HG03025 (cell line): ENCODE data around the gene SLC44A4.
"Not testable (repeated sequence)": the region's sequence is repeated elsewhere in the genome, so short reads cannot be mapped to it uniquely, and the experiment has no call there.

Source experiments
- ATAC-seq: cut with Tn5 transposase; IDR thresholded peaks from one replicate; pipeline ENCODE4 v1.9.1; 2021; ENCODE audit warnings: mild to moderate bottlenecking, moderate library complexity; ENCODE audit not compliant: unreplicated experiment, low FRiP score

The SLC44A4 gene

DNA sequence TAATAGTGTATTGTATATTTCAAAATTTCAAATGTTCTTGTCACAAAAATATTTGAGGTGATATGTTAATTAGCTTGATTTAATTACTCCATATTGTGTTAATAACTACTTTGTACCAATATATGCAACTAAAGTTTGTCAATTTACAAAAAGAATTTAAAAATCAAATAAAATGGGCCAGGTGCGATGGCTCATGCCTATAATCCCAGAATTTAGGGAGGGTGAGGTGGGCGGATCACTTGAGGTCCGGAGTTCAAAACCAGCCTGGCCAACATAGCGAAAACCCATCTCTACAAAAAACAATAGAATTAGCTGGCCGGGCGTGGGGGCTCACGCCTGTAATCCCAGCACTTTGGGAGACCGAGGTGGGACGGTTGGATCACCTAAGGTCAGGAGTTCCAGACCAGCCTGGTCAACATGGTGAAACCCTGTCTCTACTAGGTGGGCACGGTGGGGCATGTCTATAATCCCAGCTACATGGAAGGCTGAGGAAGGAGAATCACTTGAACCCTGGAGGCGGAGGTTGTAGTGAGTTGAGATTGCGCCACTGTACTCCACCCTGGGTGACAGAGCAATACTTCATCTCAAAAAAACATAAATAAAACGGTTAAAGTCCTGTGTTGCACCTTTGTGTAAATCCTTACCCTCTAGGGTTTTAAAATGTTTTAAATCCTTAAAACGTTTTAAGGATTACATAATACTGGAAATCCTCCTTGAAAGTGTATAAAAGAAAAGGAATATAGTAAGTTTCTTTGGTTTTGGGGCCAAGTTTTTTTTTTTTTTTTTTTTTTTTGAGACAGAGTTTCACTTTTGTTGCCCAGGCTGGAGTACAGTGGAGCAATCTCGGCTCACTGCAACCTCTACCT is 47.2 kb downstream of the SLC44A4 start:
- ATAC-seq, result no peak

GRCh38 chr6:31830886-31831335 is 47.9 kb downstream of the SLC44A4 start:
- no peak for ATAC-seq

DNA sequence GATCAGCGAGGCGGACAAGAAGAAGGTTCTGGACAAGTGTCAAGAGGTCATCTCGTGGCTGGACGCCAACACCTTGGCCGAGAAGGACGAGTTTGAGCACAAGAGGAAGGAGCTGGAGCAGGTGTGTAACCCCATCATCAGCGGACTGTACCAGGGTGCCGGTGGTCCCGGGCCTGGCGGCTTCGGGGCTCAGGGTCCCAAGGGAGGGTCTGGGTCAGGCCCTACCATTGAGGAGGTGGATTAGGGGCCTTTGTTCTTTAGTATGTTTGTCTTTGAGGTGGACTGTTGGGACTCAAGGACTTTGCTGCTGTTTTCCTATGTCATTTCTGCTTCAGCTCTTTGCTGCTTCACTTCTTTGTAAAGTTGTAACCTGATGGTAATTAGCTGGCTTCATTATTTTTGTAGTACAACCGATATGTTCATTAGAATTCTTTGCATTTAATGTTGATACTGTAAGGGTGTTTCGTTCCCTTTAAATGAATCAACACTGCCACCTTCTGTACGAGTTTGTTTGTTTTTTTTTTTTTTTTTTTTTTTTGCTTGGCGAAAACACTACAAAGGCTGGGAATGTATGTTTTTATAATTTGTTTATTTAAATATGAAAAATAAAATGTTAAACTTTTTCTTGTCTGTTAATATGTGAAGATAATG is 49.0 kb downstream of the SLC44A4 start:
- ATAC-seq, result no peak

DNA sequence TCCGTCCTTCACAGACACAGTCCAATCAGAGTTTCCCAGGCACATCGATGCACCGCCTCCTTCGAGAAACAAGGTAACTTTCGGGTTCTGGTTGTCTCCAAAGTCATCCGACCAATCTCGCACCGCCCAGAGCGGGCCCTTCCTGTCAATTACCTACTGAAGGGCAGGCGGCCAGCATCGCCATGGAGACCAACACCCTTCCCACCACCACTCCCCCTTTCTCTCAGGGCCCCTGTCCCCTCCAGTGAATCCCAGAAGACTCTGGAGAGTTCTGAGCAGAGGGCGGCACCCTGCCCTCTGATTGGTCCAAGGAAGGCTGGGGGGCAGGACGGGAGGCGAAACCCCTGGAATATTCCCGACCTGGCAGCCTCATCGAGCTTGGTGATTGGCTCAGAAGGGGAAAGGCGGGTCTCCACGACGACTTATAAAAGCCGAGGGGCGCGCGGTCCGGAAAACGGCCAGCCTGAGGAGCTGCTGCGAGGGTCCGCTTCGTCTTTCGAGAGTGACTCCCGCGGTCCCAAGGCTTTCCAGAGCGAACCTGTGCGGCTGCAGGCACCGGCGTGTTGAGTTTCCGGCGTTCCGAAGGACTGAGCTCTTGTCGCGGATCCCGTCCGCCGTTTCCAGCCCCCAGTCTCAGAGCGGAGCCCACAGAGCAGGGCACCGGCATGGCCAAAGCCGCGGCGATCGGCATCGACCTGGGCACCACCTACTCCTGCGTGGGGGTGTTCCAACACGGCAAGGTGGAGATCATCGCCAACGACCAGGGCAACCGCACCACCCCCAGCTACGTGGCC is 51.3 kb downstream of the SLC44A4 start, which contains the start of gene HSPA1B:
Gene HSPA1B, plus strand, starts transcription at position 453 of the 794 bp plus-strand sequence. Its CDS starts 213 bp downstream, at position 666.
- peak; percentile 83 for ATAC-seq

DNA sequence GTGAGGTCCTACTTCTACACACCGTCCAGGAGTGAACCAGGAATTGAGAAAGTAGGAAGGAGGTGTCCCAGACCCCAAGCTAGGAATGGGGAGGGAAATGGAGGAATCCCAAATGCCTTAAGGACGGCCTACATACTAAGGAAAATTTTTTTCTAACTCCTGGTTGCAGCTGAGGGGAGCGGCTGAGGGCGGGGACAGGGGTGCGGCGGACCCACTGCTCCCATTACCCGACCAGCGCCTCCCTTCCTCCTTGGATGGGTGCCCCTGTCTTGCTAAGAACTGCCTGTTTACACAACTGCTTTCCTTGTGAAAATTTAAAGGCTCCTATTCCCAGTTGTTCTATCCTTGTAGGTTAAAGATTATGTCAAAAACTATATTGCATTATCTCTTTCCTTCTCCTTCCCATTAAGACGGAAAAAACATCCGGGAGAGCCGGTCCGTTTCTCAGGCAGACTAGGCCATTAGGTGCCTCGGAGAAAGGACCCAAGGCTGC is 52.0 kb downstream of the SLC44A4 start:
- no peak for ATAC-seq

DNA sequence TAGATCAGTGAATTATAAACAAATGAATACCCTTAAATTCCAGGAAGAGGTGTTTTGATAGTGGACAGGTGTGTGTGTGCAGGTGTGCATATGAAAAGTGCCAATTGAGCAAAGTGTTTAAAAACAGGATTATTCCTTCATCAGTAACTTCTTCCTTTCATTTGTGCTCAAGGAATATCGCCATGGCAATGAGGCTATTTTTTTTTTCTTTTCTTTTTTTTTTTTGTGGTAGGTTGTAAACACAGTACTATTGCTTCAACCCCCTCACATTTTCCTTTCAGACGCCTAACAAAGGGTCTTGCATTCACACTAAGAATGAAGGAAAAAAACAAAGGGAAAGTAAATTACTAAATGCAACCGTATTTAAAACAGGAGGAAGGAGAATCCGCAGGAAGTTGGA is 53.2 kb downstream of the SLC44A4 start:
- no peak for ATAC-seq

DNA sequence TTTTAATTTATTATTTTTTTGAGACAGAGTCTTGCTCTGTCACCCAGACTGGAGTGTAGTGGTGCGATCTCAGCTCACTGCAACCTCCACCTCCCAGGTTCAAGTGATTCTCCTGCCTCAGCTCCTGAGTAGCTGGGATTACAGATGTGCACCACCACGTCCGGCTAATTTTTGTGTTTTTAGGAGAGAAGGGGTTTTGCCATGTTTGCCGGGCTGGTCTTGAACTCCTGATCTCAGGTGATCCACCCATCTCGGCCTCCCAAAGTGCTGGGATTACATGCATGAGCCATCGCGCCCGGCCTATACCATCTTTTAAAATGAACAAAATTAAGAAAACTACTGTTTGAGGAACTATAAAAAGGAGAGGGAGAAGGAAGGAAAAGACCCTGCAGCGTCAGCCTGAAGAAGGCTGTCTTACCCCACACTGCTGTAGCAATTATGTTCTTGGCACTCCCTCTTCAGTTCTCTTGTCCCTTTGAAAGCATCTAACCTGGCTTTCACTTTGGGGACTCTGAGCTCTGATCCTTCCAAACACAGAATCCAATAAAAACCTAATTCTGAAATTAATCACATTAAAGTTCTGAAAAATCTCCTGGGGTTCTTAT is 55.1 kb downstream of the SLC44A4 start:
- ATAC-seq, result not testable (repeated sequence)

DNA sequence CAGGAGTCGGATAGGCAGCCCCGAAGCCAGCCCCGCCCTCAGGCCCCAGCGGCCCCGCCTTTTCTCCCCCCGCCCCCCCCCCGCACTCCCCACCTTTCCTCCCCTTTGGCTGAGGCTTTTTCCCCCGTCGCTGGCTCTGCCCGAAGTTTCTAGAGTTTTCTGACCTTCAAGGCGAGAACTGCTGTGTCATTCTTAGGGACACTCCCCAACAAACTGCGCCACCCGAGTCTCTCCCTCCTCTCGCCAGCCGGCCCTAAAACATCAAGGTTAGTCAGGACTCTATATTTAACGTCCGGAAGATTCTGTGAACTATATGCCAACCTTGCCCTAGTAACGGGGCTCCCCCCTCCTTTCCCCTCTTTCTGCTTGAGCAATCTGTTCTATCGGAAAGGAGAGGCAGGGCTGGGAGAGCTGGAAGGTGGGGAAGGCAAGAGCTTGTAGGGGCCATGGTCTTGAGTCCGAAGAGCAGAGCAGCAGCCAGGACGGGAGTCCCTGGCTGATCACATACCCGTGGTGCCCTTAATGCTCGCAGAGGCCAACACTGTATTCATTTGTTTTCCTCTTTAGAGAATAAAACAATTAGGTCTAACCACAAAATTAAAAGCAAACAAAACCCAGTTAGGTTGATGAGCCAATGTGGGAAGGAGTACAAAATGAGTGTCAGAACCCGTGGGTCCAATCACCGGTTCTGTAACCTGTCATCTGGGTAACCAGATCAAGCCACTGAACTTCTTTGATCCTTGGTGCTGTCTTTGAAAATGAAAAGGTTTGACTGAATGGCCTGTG is 56.6 kb downstream of the SLC44A4 start:
- no peak for ATAC-seq

GRCh38 chr6:31821301-31822035 is 57.3 kb downstream of the SLC44A4 start:
- no peak for ATAC-seq

- ATAC-seq, result not testable (repeated sequence)
Measured at GRCh38 chr6:31820399-31820798, 58.4 kb downstream of the SLC44A4 start.

- ATAC-seq, result no peak
Measured at GRCh38 chr6:31819871-31820299, 58.9 kb downstream of the SLC44A4 start.

- not testable (repeated sequence) for ATAC-seq
Measured at GRCh38 chr6:31817929-31818511, 60.8 kb downstream of the SLC44A4 start.

DNA sequence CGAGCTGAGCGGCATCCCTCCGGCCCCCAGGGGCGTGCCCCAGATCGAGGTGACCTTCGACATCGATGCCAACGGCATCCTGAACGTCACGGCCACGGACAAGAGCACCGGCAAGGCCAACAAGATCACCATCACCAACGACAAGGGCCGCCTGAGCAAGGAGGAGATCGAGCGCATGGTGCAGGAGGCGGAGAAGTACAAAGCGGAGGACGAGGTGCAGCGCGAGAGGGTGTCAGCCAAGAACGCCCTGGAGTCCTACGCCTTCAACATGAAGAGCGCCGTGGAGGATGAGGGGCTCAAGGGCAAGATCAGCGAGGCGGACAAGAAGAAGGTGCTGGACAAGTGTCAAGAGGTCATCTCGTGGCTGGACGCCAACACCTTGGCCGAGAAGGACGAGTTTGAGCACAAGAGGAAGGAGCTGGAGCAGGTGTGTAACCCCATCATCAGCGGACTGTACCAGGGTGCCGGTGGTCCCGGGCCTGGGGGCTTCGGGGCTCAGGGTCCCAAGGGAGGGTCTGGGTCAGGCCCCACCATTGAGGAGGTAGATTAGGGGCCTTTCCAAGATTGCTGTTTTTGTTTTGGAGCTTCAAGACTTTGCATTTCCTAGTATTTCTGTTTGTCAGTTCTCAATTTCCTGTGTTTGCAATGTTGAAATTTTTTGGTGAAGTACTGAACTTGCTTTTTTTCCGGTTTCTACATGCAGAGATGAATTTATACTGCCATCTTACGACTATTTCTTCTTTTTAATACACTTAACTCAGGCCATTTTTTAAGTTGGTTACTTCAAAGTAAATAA is 61.5 kb downstream of the SLC44A4 start:
- not testable (repeated sequence) for ATAC-seq

- no peak for ATAC-seq
Measured at GRCh38 chr6:31815025-31815838, 63.6 kb downstream of the SLC44A4 start, which contains the start of the genes HSPA1A and HSPA1L. Gene HSPA1A, plus strand, starts transcription at chr6:31815543. Its CDS starts 214 bp downstream, at chr6:31815757. Gene HSPA1L, minus strand, starts transcription at chr6:31815283. Its CDS starts 3,311 bp downstream, at chr6:31811972.

DNA sequence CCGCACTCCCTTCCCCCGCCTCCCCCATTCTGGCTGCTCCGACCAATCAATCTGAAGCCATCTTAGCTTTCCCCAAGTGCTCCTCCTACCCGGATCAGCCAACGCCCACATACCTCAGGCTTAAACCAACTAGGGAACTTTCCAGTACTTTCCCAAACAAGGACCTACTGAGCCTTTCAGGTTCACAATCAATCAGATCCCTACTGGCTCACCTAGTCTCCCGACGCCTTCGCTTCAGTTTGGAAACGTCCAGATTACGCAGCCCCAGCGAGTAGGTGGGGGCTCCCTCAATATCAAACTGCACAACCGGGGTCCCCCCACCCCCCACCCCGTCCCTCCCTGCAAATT is 64.1 kb downstream of the SLC44A4 start:
- ATAC-seq, result no peak

DNA sequence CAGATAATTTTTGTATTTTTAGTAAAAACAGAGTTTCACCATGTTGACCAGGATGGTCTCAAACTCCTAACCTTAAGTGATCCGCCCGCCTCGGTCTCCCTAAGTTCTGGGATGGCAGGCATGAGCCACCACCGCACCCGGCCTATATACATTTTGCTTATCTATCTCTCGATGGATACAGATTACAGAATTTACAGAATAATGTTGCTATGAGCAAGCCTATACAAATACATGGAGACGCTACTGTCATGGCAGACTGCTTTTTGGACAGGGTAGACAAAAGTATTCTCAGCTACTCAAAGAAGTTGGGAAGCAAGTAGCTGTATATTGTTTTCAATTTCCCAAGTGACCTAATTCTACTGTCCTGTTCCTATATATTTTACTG is 65.3 kb downstream of the SLC44A4 start:
- no peak for ATAC-seq
